Measurements from ENCODE around the gene E2F1.

Gene E2F1

DNA sequence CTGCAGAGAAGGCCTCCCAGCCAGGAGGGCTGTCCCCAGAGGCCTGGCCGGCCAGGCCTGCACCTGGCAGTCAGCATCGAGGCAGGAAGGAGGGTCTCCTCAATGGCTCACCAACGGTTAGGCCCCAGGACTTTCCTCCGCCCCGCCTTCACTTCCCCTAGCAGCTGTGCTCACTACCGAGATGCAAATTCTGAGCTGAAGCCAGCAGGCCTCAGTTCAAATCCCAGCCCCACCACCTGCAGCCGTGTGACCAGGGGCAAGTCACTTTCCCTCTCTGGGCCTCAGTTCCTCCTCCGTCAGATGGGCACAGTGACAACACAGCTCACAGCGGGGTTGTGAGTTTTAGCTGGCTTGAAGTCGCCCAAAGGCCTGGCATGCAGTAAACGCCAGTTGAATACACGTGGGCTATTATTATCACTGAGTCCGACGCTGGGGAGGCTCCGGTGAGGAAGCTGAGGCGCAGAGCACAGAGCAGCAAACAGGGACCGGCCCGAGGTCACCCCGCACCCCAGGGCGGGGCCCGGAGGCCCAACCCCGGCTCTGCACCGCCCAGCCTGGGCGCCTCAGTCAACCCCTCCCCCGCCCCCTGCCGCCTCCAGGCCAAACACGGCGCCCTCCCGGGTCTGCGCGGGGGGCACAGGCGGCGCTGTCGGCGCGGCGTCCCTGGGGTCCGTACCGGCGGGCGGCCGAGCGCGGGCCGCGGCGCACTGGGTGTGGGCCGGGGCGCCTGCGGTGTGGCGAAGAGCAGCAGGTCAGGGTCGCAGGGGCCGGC, 671 bp downstream of the E2F1 start:
- no peak overlapping the region for H2BK12ac ChIP-seq (ENCODE audit: low read length)
- no peak overlapping the region for H2AK5ac ChIP-seq (ENCODE audit: low read depth, low read length)
- H3K23ac ChIP-seq (ENCODE audit: low read depth, low read length, poor library complexity), result no peak overlapping the region
- H3K27ac ChIP-seq (replicated peaks; ENCODE audit: low read length), result peak overlapping the region; percentile 75
- peaks cover 2% of the 10 kb centered on the region for H3K79me1 ChIP-seq (ENCODE audit: low read depth, low read length)
- H4K8ac ChIP-seq (ENCODE audit: low read depth, low read length), result no peak overlapping the region
- WGBS, 2 donors (ENCODE audit: extremely low coverage in 2 of 2, insufficient read length in 2 of 2, insufficient replicate concordance in 1 of 2), result no CpG with 5 or more reads among the region's 53 CpGs
- H4K91ac ChIP-seq (ENCODE audit: low read depth, low read length, poor library complexity), result no peak overlapping the region
- no peaks in the 10 kb centered on the region for H3K9me3 ChIP-seq (replicated peaks in 1 of 2; ENCODE audit: control insufficient read depth in 2 of 2, insufficient read depth in 1 of 2, low read depth in 1 of 2, low read length in 2 of 2)
- peak overlapping the region; percentile 86 to 94 for H3K4me3 ChIP-seq (ENCODE audit: low read length in 2 of 2)
- peak overlapping the region; percentile 78 for H2AFZ ChIP-seq (ENCODE audit: low read length)
- peaks cover 3 to 33% of the 10 kb centered on the region in 2 donors for H3K36me3 ChIP-seq (replicated peaks in 1 of 2; ENCODE audit: control insufficient read depth in 2 of 2, insufficient read depth in 2 of 2, low read length in 2 of 2)
- no peak overlapping the region for H2BK120ac ChIP-seq (ENCODE audit: low read depth, low read length)
- no peak overlapping the region for H3K14ac ChIP-seq (ENCODE audit: low read length)
- no peak for DNase-seq (ENCODE audit: low spot score)
- peaks cover 0 to 12% (median 0%) of the 10 kb centered on the region in 3 experiments for H3K27me3 ChIP-seq (ENCODE audit: control insufficient read depth in 3 of 3, insufficient read depth in 3 of 3, low read depth in 1 of 3, low read length in 3 of 3)
- H3K4ac ChIP-seq (ENCODE audit: low read length), result no peak overlapping the region
- H3K18ac ChIP-seq (ENCODE audit: low read length), result peak overlapping the region; percentile 84
- H3K4me2 ChIP-seq (ENCODE audit: insufficient read depth, low read length, poor library complexity, severe bottlenecking), result peak overlapping the region; percentile 74
- H2BK5ac ChIP-seq (ENCODE audit: low read length), result peak overlapping the region; percentile 26
- H3K9ac ChIP-seq (ENCODE audit: low read depth, low read length, poor library complexity), result peak overlapping the region; percentile 74
- no peak overlapping the region for H2BK15ac ChIP-seq (ENCODE audit: low read length)
- peaks cover 13 to 15% of the 10 kb centered on the region in 2 donors for H3K4me1 ChIP-seq (ENCODE audit: control insufficient read depth in 2 of 2, insufficient read depth in 1 of 2, low read depth in 1 of 2, low read length in 2 of 2)

DNA sequence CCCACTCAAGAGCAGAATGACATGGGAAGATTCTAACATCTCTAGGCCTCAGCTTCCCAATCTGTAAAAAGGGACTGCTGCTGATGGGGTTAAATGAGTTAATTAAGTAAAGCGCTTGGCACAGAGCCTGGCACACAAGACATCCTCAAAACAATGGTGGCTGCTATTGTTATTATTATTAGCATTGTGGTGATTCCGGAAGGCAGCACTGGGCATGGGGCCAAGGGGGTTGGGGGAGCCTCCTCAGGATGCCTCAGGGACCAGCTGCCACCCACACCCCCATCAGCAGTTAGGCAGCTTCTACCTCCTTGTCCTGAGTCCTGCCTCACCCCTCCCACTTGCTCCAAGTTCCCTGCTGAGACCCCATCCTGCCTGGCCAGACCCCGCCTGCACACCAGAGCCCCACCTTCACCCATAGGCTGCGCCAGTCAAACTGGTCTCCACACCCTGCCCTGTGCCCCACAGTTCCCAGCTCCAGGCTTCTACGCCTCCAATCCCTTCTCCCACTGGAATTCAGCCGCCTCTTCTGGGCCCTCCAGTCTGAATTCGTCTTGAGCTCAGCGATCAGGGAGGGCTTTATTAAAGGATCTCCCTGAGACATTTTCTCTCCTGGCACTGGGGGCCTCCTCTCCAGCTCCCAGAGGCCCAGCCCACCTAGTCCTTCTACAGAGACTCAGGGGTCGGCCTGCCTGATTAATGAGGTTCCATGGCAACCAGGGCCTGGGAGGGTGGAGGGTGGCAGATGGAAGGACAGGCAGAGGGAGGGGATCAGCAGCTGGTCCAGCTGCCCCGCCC, 1.5 kb downstream of the E2F1 start:
- DNase-seq (ENCODE audit: low spot score), result no peak
- Histone ChIP-seq H3K4me1 (ENCODE audit: control insufficient read depth in 2 of 2, insufficient read depth in 1 of 2, low read depth in 1 of 2, low read length in 2 of 2) (peaks cover 11 to 13% of the 10 kb centered on the region in 2 donors), H3K4me2 (ENCODE audit: insufficient read depth, low read length, poor library complexity, severe bottlenecking) (peak overlapping the region; percentile 74), H2BK15ac (ENCODE audit: low read length) (no peak overlapping the region), H3K79me1 (ENCODE audit: low read depth, low read length) (peaks cover 6% of the 10 kb centered on the region), H3K9ac (ENCODE audit: low read depth, low read length, poor library complexity) (peak overlapping the region; percentile 85), H3K36me3 (replicated peaks in 1 of 2; ENCODE audit: control insufficient read depth in 2 of 2, insufficient read depth in 2 of 2, low read length in 2 of 2) (peaks cover 11 to 41% of the 10 kb centered on the region in 2 donors), H3K4me3 (ENCODE audit: low read length in 2 of 2) (peak overlapping the region; percentile 86 to 94), H3K27ac (replicated peaks; ENCODE audit: low read length) (peak overlapping the region; percentile 75), H3K18ac (ENCODE audit: low read length) (peak overlapping the region; percentile 87), H2AFZ (ENCODE audit: low read length) (peak overlapping the region; percentile 78), H2AK5ac (ENCODE audit: low read depth, low read length) (peak overlapping the region; percentile 53), H3K23ac (ENCODE audit: low read depth, low read length, poor library complexity) (no peak overlapping the region), H3K4ac (ENCODE audit: low read length) (no peak overlapping the region), H2BK120ac (ENCODE audit: low read depth, low read length) (no peak overlapping the region), H3K9me3 (replicated peaks in 1 of 2; ENCODE audit: control insufficient read depth in 2 of 2, insufficient read depth in 1 of 2, low read depth in 1 of 2, low read length in 2 of 2) (no peaks in the 10 kb centered on the region), H2BK12ac (ENCODE audit: low read length) (no peak overlapping the region), H3K27me3 (ENCODE audit: control insufficient read depth in 3 of 3, insufficient read depth in 3 of 3, low read depth in 1 of 3, low read length in 3 of 3) (peaks cover 0 to 12% (median 0%) of the 10 kb centered on the region in 3 experiments), H2BK5ac (ENCODE audit: low read length) (peak overlapping the region; percentile 26), H3K14ac (ENCODE audit: low read length) (peak overlapping the region; percentile 12), H4K91ac (ENCODE audit: low read depth, low read length, poor library complexity) (no peak overlapping the region), H4K8ac (ENCODE audit: low read depth, low read length) (no peak overlapping the region)
- no CpG with 5 or more reads among the region's 10 CpGs for WGBS, 2 donors (ENCODE audit: extremely low coverage in 2 of 2, insufficient read length in 2 of 2, insufficient replicate concordance in 1 of 2)

DNA sequence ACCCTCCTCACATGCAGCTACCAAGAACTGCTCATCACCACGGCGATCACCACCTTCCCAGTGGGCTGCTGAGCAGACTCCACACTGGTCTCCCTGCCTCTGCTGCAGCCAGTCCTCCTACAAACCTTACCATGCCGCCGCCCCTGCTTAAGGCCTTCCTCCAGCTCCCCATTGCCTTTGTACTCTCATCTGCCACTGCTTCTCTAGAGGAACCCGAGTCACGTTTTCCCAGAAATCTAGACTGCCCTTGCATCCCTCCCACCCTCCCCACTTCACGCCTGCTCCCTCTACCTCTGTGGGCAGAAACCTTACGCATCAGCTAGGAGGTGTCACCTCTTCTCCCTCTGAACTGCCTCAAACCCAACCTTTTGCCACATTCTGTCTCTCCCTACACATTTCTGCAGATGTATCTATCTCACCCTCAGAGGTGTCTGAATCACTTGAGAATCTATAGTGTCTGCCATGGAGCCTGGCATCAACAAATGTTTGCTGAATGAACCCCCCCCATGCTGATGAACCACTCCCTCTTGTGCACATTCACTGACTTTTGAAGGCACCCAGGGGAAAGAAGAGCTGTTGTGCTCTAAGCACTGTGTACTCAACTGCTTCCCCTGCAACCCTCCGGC, 4.3 kb downstream of the E2F1 start:
- H3K27ac ChIP-seq (replicated peaks; ENCODE audit: low read length), result no peak overlapping the region
- H3K79me1 ChIP-seq (ENCODE audit: low read depth, low read length), result peaks cover 7% of the 10 kb centered on the region
- H2AFZ ChIP-seq (ENCODE audit: low read length), result no peak overlapping the region
- peaks cover 10 to 12% of the 10 kb centered on the region in 2 donors for H3K4me1 ChIP-seq (ENCODE audit: control insufficient read depth in 2 of 2, insufficient read depth in 1 of 2, low read depth in 1 of 2, low read length in 2 of 2)
- no peaks in the 10 kb centered on the region for H3K27me3 ChIP-seq (ENCODE audit: control insufficient read depth in 3 of 3, insufficient read depth in 3 of 3, low read depth in 1 of 3, low read length in 3 of 3)
- no peak overlapping the region for H4K8ac ChIP-seq (ENCODE audit: low read depth, low read length)
- H2AK5ac ChIP-seq (ENCODE audit: low read depth, low read length), result no peak overlapping the region
- no peak overlapping the region for H3K4me3 ChIP-seq (ENCODE audit: low read length in 2 of 2)
- H2BK12ac ChIP-seq (ENCODE audit: low read length), result no peak overlapping the region
- peak overlapping the region; percentile 25 for H3K18ac ChIP-seq (ENCODE audit: low read length)
- H3K4ac ChIP-seq (ENCODE audit: low read length), result no peak overlapping the region
- no peak overlapping the region for H2BK15ac ChIP-seq (ENCODE audit: low read length)
- H3K9ac ChIP-seq (ENCODE audit: low read depth, low read length, poor library complexity), result peak overlapping the region; percentile 78
- WGBS, 2 donors (ENCODE audit: extremely low coverage in 2 of 2, insufficient read length in 2 of 2, insufficient replicate concordance in 1 of 2), result no CpG with 5 or more reads among the region's 9 CpGs
- H3K36me3 ChIP-seq (replicated peaks in 1 of 2; ENCODE audit: control insufficient read depth in 2 of 2, insufficient read depth in 2 of 2, low read length in 2 of 2), result peaks cover 30 to 69% of the 10 kb centered on the region in 2 donors
- no peak overlapping the region for H3K14ac ChIP-seq (ENCODE audit: low read length)
- peak overlapping the region; percentile 22 for H2BK5ac ChIP-seq (ENCODE audit: low read length)
- no peak overlapping the region for H3K23ac ChIP-seq (ENCODE audit: low read depth, low read length, poor library complexity)
- peaks cover 0 to 4% of the 10 kb centered on the region in 2 donors for H3K9me3 ChIP-seq (replicated peaks in 1 of 2; ENCODE audit: control insufficient read depth in 2 of 2, insufficient read depth in 1 of 2, low read depth in 1 of 2, low read length in 2 of 2)
- H4K91ac ChIP-seq (ENCODE audit: low read depth, low read length, poor library complexity), result no peak overlapping the region
- no peak for DNase-seq (ENCODE audit: low spot score)
- H2BK120ac ChIP-seq (ENCODE audit: low read depth, low read length), result no peak overlapping the region
- no peak overlapping the region for H3K4me2 ChIP-seq (ENCODE audit: insufficient read depth, low read length, poor library complexity, severe bottlenecking)
